Measurements from ENCODE around the gene RBBP7.

Gene RBBP7

DNA sequence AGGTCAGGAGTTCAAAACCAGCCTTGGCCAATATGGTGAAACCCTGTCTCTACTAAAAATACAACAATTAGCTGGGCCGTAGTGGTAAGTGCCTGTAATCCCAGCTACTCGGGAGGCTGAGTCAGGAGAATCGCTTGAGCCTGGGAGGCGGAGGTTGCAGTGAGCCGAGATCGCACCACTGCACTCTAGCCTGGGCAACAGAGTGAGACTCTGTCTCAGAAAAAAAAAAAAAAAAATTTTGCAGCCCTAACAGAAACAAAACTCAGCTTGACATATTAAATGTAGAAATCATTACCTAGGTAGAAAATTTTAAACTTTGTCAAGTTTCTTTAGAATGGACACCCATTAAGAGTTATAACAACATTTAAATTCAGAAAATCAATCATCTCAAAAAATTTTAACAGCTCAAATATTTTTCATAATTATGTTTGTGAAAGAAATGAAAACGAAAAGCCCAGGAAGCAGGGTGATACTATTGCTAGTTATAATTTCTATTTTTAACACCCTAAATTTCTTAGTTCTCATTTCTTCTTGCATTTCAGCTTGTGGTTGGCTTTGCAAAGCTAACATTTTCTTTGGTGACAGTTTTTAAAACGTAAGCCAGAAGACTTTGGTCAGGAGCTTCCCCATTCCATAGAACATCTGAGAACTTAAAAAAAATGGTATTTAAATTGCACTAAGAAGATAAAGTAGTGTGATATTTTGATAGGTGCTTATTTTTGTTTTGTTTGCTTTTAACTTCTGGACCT is 33.3 kb upstream of the RBBP7 start:
- Histone ChIP-seq H2AFZ (ENCODE audit: low read length) (no peak overlapping the region), H3K4me3 (ENCODE audit: low read length, poor library complexity, severe bottlenecking) (no peak overlapping the region), H3K4me2 (ENCODE audit: low read depth, low read length, poor library complexity, severe bottlenecking) (no peak overlapping the region), H3K9ac (ENCODE audit: low read depth, low read length, poor library complexity, severe bottlenecking) (no peak overlapping the region), H3K79me2 (ENCODE audit: insufficient read depth, low read length) (no peaks in the 10 kb centered on the region), H4K20me1 (ENCODE audit: insufficient read depth, low read length, poor library complexity, severe bottlenecking) (no peaks in the 10 kb centered on the region), H3K4me1 (ENCODE audit: insufficient read depth, low read length, poor library complexity, severe bottlenecking) (no peaks in the 10 kb centered on the region), H3K27me3 (ENCODE audit: insufficient read depth, low read length, poor library complexity, severe bottlenecking) (no peaks in the 10 kb centered on the region), H3K9me2 (replicated peaks; ENCODE audit: low read depth, low read length) (no peaks in the 10 kb centered on the region), H3K36me3 (ENCODE audit: insufficient read depth, low read length) (no peaks in the 10 kb centered on the region), H3F3A (ENCODE audit: low read depth) (no peaks in the 10 kb centered on the region), H3K9me3 (ENCODE audit: insufficient read depth, low read depth, low read length) (no peaks in the 10 kb centered on the region)
- TF ChIP-seq EZH2phosphoT487 (IDR thresholded peaks at IDR 0.05; ENCODE audit: borderline replicate concordance) (no peak), CTCF (conservative IDR thresholded peaks at IDR 0.05; ENCODE audit: low read length) (no peak)

- Histone ChIP-seq H3K4me3 (ENCODE audit: low read length, poor library complexity, severe bottlenecking) (no peak overlapping the region), H3K79me2 (ENCODE audit: insufficient read depth, low read length) (no peaks in the 10 kb centered on the region), H3K27me3 (ENCODE audit: insufficient read depth, low read length, poor library complexity, severe bottlenecking) (no peaks in the 10 kb centered on the region), H3K9ac (ENCODE audit: low read depth, low read length, poor library complexity, severe bottlenecking) (no peak overlapping the region), H4K20me1 (ENCODE audit: insufficient read depth, low read length, poor library complexity, severe bottlenecking) (no peaks in the 10 kb centered on the region), H3K4me1 (ENCODE audit: insufficient read depth, low read length, poor library complexity, severe bottlenecking) (no peaks in the 10 kb centered on the region), H2AFZ (ENCODE audit: low read length) (no peak overlapping the region), H3K9me3 (ENCODE audit: insufficient read depth, low read depth, low read length) (no peaks in the 10 kb centered on the region), H3K4me2 (ENCODE audit: low read depth, low read length, poor library complexity, severe bottlenecking) (no peak overlapping the region), H3K36me3 (ENCODE audit: insufficient read depth, low read length) (no peaks in the 10 kb centered on the region), H3F3A (ENCODE audit: low read depth) (no peaks in the 10 kb centered on the region), H3K9me2 (replicated peaks; ENCODE audit: low read depth, low read length) (no peaks in the 10 kb centered on the region)
- TF ChIP-seq CTCF (conservative IDR thresholded peaks at IDR 0.05; ENCODE audit: low read length) (no peak), EZH2phosphoT487 (IDR thresholded peaks at IDR 0.05; ENCODE audit: borderline replicate concordance) (no peak)
Measured at GRCh38 chrX:16897445-16897844, 27.3 kb upstream of the RBBP7 start.

- no peaks in the 10 kb centered on the region for H3K36me3 ChIP-seq (ENCODE audit: insufficient read depth, low read length)
- TF ChIP-seq CTCF (conservative IDR thresholded peaks at IDR 0.05; ENCODE audit: low read length) (peak; percentile 78), EZH2phosphoT487 (IDR thresholded peaks at IDR 0.05; ENCODE audit: borderline replicate concordance) (no peak)
- H4K20me1 ChIP-seq (ENCODE audit: insufficient read depth, low read length, poor library complexity, severe bottlenecking) = no peaks in the 10 kb centered on the region
- no peaks in the 10 kb centered on the region for H3K9me2 ChIP-seq (replicated peaks; ENCODE audit: low read depth, low read length)
- no peaks in the 10 kb centered on the region for H3K9me3 ChIP-seq (ENCODE audit: insufficient read depth, low read depth, low read length)
- H2AFZ ChIP-seq (ENCODE audit: low read length) = peak overlapping the region; percentile 88
- no peaks in the 10 kb centered on the region for H3K79me2 ChIP-seq (ENCODE audit: insufficient read depth, low read length)
- no peaks in the 10 kb centered on the region for H3F3A ChIP-seq (ENCODE audit: low read depth)
- H3K4me3 ChIP-seq (ENCODE audit: low read length, poor library complexity, severe bottlenecking) = peak overlapping the region; percentile 17
- H3K27me3 ChIP-seq (ENCODE audit: insufficient read depth, low read length, poor library complexity, severe bottlenecking) = no peaks in the 10 kb centered on the region
- peak overlapping the region; percentile 47 for H3K9ac ChIP-seq (ENCODE audit: low read depth, low read length, poor library complexity, severe bottlenecking)
- H3K4me2 ChIP-seq (ENCODE audit: low read depth, low read length, poor library complexity, severe bottlenecking) = peak overlapping the region; percentile 45
- no peaks in the 10 kb centered on the region for H3K4me1 ChIP-seq (ENCODE audit: insufficient read depth, low read length, poor library complexity, severe bottlenecking)
Measured at GRCh38 chrX:16892504-16893362, 22.6 kb upstream of the RBBP7 start.

Measured in Loucy (cell line).